GM12878 (cell line): ENCODE measurements around the gene FBXO38.

Source experiments
- CEBPB ChIP-seq, 2 experiments: fragments of 150-350 bp in 1 of 2; IDR thresholded peaks; 2 replicates each; pipeline ENCODE4 v1.6.1; 2012 to 2014; ENCODE audit warnings: low read depth in 2 of 2, low read length in 2 of 2, borderline replicate concordance in 1 of 2, inconsistent platforms in 1 of 2
- CHD2 ChIP-seq: IDR thresholded peaks from 2 replicates; pipeline ENCODE4 v1.6.1; 2011; ENCODE audit warnings: low read depth, low read length, improper control_type of control experiment, borderline replicate concordance
- MEF2A ChIP-seq: IDR thresholded peaks from 2 replicates; pipeline ENCODE4 v1.6.1; 2011; ENCODE audit warnings: low read depth, mild to moderate bottlenecking, low read length, moderate library complexity; ENCODE audit not compliant: insufficient read depth
- NR2C2 ChIP-seq: IDR thresholded peaks from 2 replicates; pipeline ENCODE4 v1.6.1; 2011; ENCODE audit warnings: borderline replicate concordance, low read depth; ENCODE audit not compliant: control insufficient read depth, insufficient read length
- RAD51 ChIP-seq: fragments of 450-650 bp; IDR thresholded peaks from 2 replicates; pipeline ENCODE4 v1.6.1; 2016; ENCODE audit warnings: moderate library complexity, mild to moderate bottlenecking, inconsistent platforms
- TBL1XR1 ChIP-seq: IDR thresholded peaks from 2 replicates; pipeline ENCODE4 v1.6.1; 2012; ENCODE audit warnings: low read depth, low read length, improper control_type of control experiment
- TCF7 ChIP-seq: IDR thresholded peaks from 2 replicates; pipeline ENCODE4 v1.6.1; 2014; ENCODE audit warnings: antibody characterized with exemption, borderline replicate concordance
- TF ChIP-seq, protein P1 (sequence below), 3 experiments: IDR thresholded peaks in 2 of 3; conservative IDR thresholded peaks in 1 of 3; 2 replicates each; pipeline ENCODE4 v1.5.1; 2011; ENCODE audit warnings: low read depth in 3 of 3, low read length in 3 of 3, mild to moderate bottlenecking in 3 of 3, control low read depth in 2 of 3, moderate library complexity in 2 of 3, inconsistent platforms in 1 of 3, mixed read lengths in 1 of 3; ENCODE audit not compliant: control insufficient read depth in 2 of 3, insufficient read depth in 1 of 3; ENCODE audit errors: extremely low read depth in 1 of 3

DNA sequence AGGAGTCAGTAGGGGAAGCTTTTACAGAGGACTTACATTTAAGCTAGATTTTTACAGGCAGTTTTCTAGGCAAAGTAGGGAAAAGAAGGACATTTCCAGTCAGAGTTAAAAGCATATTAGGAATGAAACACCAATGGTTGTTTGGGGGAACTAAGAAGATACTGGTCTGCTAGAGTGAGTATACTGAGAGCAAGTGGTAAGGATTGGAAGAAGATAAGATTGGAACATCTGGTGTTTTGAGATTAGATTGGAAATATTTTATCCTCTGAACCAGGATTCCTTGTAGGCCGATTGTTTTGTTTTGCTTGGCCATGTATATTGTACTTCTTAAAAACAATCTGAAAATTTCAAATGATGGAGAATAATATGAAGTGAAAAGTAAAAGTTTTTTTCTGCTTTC lies 7.7 kb downstream of the FBXO38 start:
- TF ChIP-seq TCF7 (no peak), TBL1XR1 (no peak), RAD51 (no peak), CHD2 (no peak), NR2C2 (no peak), CEBPB (IDR thresholded peaks at IDR 0.05; ENCODE audit: borderline replicate concordance in 1 of 2, low read depth in 2 of 2, low read length in 2 of 2) (no peak), MEF2A (no peak)
- TF ChIP-seq, protein P1, sequence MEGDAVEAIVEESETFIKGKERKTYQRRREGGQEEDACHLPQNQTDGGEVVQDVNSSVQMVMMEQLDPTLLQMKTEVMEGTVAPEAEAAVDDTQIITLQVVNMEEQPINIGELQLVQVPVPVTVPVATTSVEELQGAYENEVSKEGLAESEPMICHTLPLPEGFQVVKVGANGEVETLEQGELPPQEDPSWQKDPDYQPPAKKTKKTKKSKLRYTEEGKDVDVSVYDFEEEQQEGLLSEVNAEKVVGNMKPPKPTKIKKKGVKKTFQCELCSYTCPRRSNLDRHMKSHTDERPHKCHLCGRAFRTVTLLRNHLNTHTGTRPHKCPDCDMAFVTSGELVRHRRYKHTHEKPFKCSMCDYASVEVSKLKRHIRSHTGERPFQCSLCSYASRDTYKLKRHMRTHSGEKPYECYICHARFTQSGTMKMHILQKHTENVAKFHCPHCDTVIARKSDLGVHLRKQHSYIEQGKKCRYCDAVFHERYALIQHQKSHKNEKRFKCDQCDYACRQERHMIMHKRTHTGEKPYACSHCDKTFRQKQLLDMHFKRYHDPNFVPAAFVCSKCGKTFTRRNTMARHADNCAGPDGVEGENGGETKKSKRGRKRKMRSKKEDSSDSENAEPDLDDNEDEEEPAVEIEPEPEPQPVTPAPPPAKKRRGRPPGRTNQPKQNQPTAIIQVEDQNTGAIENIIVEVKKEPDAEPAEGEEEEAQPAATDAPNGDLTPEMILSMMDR (IDR thresholded peaks at IDR 0.05 in 2 of 3, conservative IDR thresholded peaks at IDR 0.05 in 1 of 3; ENCODE audit: control insufficient read depth in 2 of 3, extremely low read depth in 1 of 3, insufficient read depth in 1 of 3, low read depth in 3 of 3, low read length in 3 of 3), result no peak
